ENCODE data around the gene WASHC2A.
"Not testable (repeated sequence)": the region's sequence is repeated elsewhere in the genome, so short reads cannot be mapped to it uniquely, and the experiment has no call there.

Gene WASHC2A

GRCh38 chr10:50098645-50099044 lies 30.9 kb downstream of the WASHC2A start:
- H2AK5ac ChIP-seq (ENCODE audit: low read length, severe bottlenecking); H3K79me1 ChIP-seq (replicated peaks; ENCODE audit: low read length, poor library complexity, severe bottlenecking); H3K23ac ChIP-seq (ENCODE audit: low read length in 2 of 2); H3K27ac ChIP-seq (ENCODE audit: low read length, poor library complexity, severe bottlenecking); H3K14ac ChIP-seq (ENCODE audit: low read length in 2 of 2); H3K4me1 ChIP-seq (ENCODE audit: control insufficient read depth, insufficient read depth, low read depth, low read length); H3K4me3 ChIP-seq (ENCODE audit: insufficient read depth in 1 of 2, low read depth in 1 of 2, low read length in 2 of 2); H3K27me3 ChIP-seq (ENCODE audit: control insufficient read depth in 1 of 2, insufficient read depth in 1 of 2, low read length in 2 of 2); H2AFZ ChIP-seq (ENCODE audit: low read depth, low read length); H2BK12ac ChIP-seq (ENCODE audit: low read length in 2 of 2); H3K9ac ChIP-seq (ENCODE audit: low read length); H4K8ac ChIP-seq (ENCODE audit: low read length); H2BK15ac ChIP-seq (ENCODE audit: low read depth, poor library complexity, severe bottlenecking); H3K9me3 ChIP-seq (ENCODE audit: control insufficient read depth, low read length); H3K18ac ChIP-seq (ENCODE audit: low read depth in 1 of 2, low read length in 2 of 2); H3K4me2 ChIP-seq (ENCODE audit: low read length, poor library complexity, severe bottlenecking); DNase-seq; H4K91ac ChIP-seq (ENCODE audit: low read length); H3K4ac ChIP-seq (ENCODE audit: low read depth in 1 of 2, low read length in 2 of 2); H2BK120ac ChIP-seq (ENCODE audit: low read depth, low read length); H2BK5ac ChIP-seq (ENCODE audit: low read depth, low read length, poor library complexity, severe bottlenecking): not testable (repeated sequence)
- peaks cover 5 to 21% of the 10 kb centered on the region in 2 experiments for H3K36me3 ChIP-seq (ENCODE audit: control insufficient read depth in 1 of 2, insufficient read depth in 2 of 2, low read depth in 1 of 2, low read length in 2 of 2)
- 100% methylated on average over 1 of the region's 3 CpGs for WGBS

GRCh38 chr10:50101139-50101582 lies 33.4 kb downstream of the WASHC2A start:
- not testable (repeated sequence) for H3K4ac ChIP-seq (ENCODE audit: low read depth in 1 of 2, low read length in 2 of 2); H2BK15ac ChIP-seq (ENCODE audit: low read depth, poor library complexity, severe bottlenecking); H4K8ac ChIP-seq (ENCODE audit: low read length)

GRCh38 chr10:50101747-50102146 lies 34.0 kb downstream of the WASHC2A start:
- 93% methylated on average over 3 of the region's 3 CpGs for WGBS
- H3K79me1 ChIP-seq (replicated peaks; ENCODE audit: low read length, poor library complexity, severe bottlenecking); H3K9ac ChIP-seq (ENCODE audit: low read length); H2AFZ ChIP-seq (ENCODE audit: low read depth, low read length); H3K27ac ChIP-seq (ENCODE audit: low read length, poor library complexity, severe bottlenecking); H3K18ac ChIP-seq (ENCODE audit: low read depth in 1 of 2, low read length in 2 of 2); H2BK12ac ChIP-seq (ENCODE audit: low read length in 2 of 2); H4K91ac ChIP-seq (ENCODE audit: low read length); H3K4me3 ChIP-seq (ENCODE audit: insufficient read depth in 1 of 2, low read depth in 1 of 2, low read length in 2 of 2); H2BK5ac ChIP-seq (ENCODE audit: low read depth, low read length, poor library complexity, severe bottlenecking); H3K9me3 ChIP-seq (ENCODE audit: control insufficient read depth, low read length); H3K4me2 ChIP-seq (ENCODE audit: low read length, poor library complexity, severe bottlenecking); DNase-seq; H2BK15ac ChIP-seq (ENCODE audit: low read depth, poor library complexity, severe bottlenecking); H4K8ac ChIP-seq (ENCODE audit: low read length); H3K4ac ChIP-seq (ENCODE audit: low read depth in 1 of 2, low read length in 2 of 2); H2BK120ac ChIP-seq (ENCODE audit: low read depth, low read length); H3K14ac ChIP-seq (ENCODE audit: low read length in 2 of 2); H3K4me1 ChIP-seq (ENCODE audit: control insufficient read depth, insufficient read depth, low read depth, low read length); H3K27me3 ChIP-seq (ENCODE audit: control insufficient read depth in 1 of 2, insufficient read depth in 1 of 2, low read length in 2 of 2); H3K23ac ChIP-seq (ENCODE audit: low read length in 2 of 2); H2AK5ac ChIP-seq (ENCODE audit: low read length, severe bottlenecking): not testable (repeated sequence)
- peaks cover 5 to 21% of the 10 kb centered on the region in 2 experiments for H3K36me3 ChIP-seq (ENCODE audit: control insufficient read depth in 1 of 2, insufficient read depth in 2 of 2, low read depth in 1 of 2, low read length in 2 of 2)

More at GRCh38 chr10:50101139-50101582, 33.4 kb downstream of the WASHC2A start:
- not testable (repeated sequence) for H2BK120ac ChIP-seq (ENCODE audit: low read depth, low read length); H3K4me2 ChIP-seq (ENCODE audit: low read length, poor library complexity, severe bottlenecking); DNase-seq; H3K23ac ChIP-seq (ENCODE audit: low read length in 2 of 2); H3K27ac ChIP-seq (ENCODE audit: low read length, poor library complexity, severe bottlenecking); H2BK5ac ChIP-seq (ENCODE audit: low read depth, low read length, poor library complexity, severe bottlenecking); H2AK5ac ChIP-seq (ENCODE audit: low read length, severe bottlenecking); H3K18ac ChIP-seq (ENCODE audit: low read depth in 1 of 2, low read length in 2 of 2); H3K9me3 ChIP-seq (ENCODE audit: control insufficient read depth, low read length); H3K27me3 ChIP-seq (ENCODE audit: control insufficient read depth in 1 of 2, insufficient read depth in 1 of 2, low read length in 2 of 2); H3K14ac ChIP-seq (ENCODE audit: low read length in 2 of 2); H3K4me3 ChIP-seq (ENCODE audit: insufficient read depth in 1 of 2, low read depth in 1 of 2, low read length in 2 of 2); H3K79me1 ChIP-seq (replicated peaks; ENCODE audit: low read length, poor library complexity, severe bottlenecking); H2BK12ac ChIP-seq (ENCODE audit: low read length in 2 of 2); H2AFZ ChIP-seq (ENCODE audit: low read depth, low read length); H4K91ac ChIP-seq (ENCODE audit: low read length); H3K9ac ChIP-seq (ENCODE audit: low read length); H3K4me1 ChIP-seq (ENCODE audit: control insufficient read depth, insufficient read depth, low read depth, low read length)
- H3K36me3 ChIP-seq (ENCODE audit: control insufficient read depth in 1 of 2, insufficient read depth in 2 of 2, low read depth in 1 of 2, low read length in 2 of 2) = peaks cover 5 to 21% of the 10 kb centered on the region in 2 experiments
- 98% methylated on average over 7 of the region's 9 CpGs for WGBS

GRCh38 chr10:50102267-50102666 lies 34.5 kb downstream of the WASHC2A start:
- H2BK15ac ChIP-seq (ENCODE audit: low read depth, poor library complexity, severe bottlenecking); H4K8ac ChIP-seq (ENCODE audit: low read length); H3K18ac ChIP-seq (ENCODE audit: low read depth in 1 of 2, low read length in 2 of 2); H2BK120ac ChIP-seq (ENCODE audit: low read depth, low read length); H3K9me3 ChIP-seq (ENCODE audit: control insufficient read depth, low read length); H3K14ac ChIP-seq (ENCODE audit: low read length in 2 of 2); H2AK5ac ChIP-seq (ENCODE audit: low read length, severe bottlenecking); H3K9ac ChIP-seq (ENCODE audit: low read length); H4K91ac ChIP-seq (ENCODE audit: low read length); H3K4ac ChIP-seq (ENCODE audit: low read depth in 1 of 2, low read length in 2 of 2); H2BK5ac ChIP-seq (ENCODE audit: low read depth, low read length, poor library complexity, severe bottlenecking); H3K23ac ChIP-seq (ENCODE audit: low read length in 2 of 2); H3K4me3 ChIP-seq (ENCODE audit: insufficient read depth in 1 of 2, low read depth in 1 of 2, low read length in 2 of 2); H3K79me1 ChIP-seq (replicated peaks; ENCODE audit: low read length, poor library complexity, severe bottlenecking); H3K4me1 ChIP-seq (ENCODE audit: control insufficient read depth, insufficient read depth, low read depth, low read length); H2AFZ ChIP-seq (ENCODE audit: low read depth, low read length); H3K27me3 ChIP-seq (ENCODE audit: control insufficient read depth in 1 of 2, insufficient read depth in 1 of 2, low read length in 2 of 2); H3K4me2 ChIP-seq (ENCODE audit: low read length, poor library complexity, severe bottlenecking); H2BK12ac ChIP-seq (ENCODE audit: low read length in 2 of 2): not testable (repeated sequence)
- WGBS = 91% methylated on average over 1 of the region's 5 CpGs
- peak overlapping the region; percentile 49 for H3K27ac ChIP-seq (ENCODE audit: low read length, poor library complexity, severe bottlenecking)
- peak; percentile 12 for DNase-seq
- peaks cover 5 to 21% of the 10 kb centered on the region in 2 experiments for H3K36me3 ChIP-seq (ENCODE audit: control insufficient read depth in 1 of 2, insufficient read depth in 2 of 2, low read depth in 1 of 2, low read length in 2 of 2)
